IMR-90 (cell line): ENCODE measurements around the gene DNAJB12. TPM values are rescaled to one million over a fixed set of nuclear protein-coding genes. Genes with fewer than 3 reads are reported as not detected.

Experiments used
- ATAC-seq: fragments of 200-7000 bp; cut with Tn5 transposase; 2 replicates; pipeline ENCODE4 v1.9.1; 2020; ENCODE audit warnings: low read depth, mild to moderate bottlenecking, moderate library complexity
- BruUV-seq: library from RNA; stranded (reverse); fragments of 400-500 nt; replicated peaks from 2 replicates; lab custom pipeline; 2021; lab: Mats Ljungman, UMichigan
- CTCF ChIA-PET: fragments of 300-600 bp; formaldehyde crosslinking; extraction: SDS; loops from one replicate; lab custom pipeline; 2021; ENCODE audit warnings: antibody characterized with exemption; lab: Yijun Ruan, JAX
- POLR2A ChIA-PET: fragments of 300-600 bp; sonication (Branson Sonifier 250); formaldehyde crosslinking; loops from one replicate; lab custom pipeline; 2022; ENCODE audit warnings: antibody characterized with exemption; ENCODE audit not compliant: unreplicated experiment; lab: Charles Lee
- DNase-seq: peaks from one replicate; pipeline ENCODE4 v3.0.0; 2013
- H2AFZ ChIP-seq: replicated peaks from 2 replicates; pipeline ENCODE3; 2013; ENCODE audit warnings: low read length, mild to moderate bottlenecking; ENCODE audit not compliant: poor library complexity
- H2AK5ac ChIP-seq: 2 replicates; pipeline ENCODE4 v1.6.1; 2013; ENCODE audit warnings: low read depth, low read length, inconsistent platforms
- H2AK9ac ChIP-seq: replicated peaks from 2 replicates; pipeline ENCODE3; 2013; ENCODE audit warnings: mild to moderate bottlenecking, low read depth, low read length, moderate library complexity; ENCODE audit not compliant: poor library complexity
- H2BK120ac ChIP-seq: 2 replicates; pipeline ENCODE4 v1.6.1; 2013; ENCODE audit warnings: low read depth, low read length, inconsistent platforms
- H2BK15ac ChIP-seq: 3 replicates; pipeline ENCODE4 v1.6.1; 2013; ENCODE audit warnings: low read depth, low read length, inconsistent platforms
- H2BK20ac ChIP-seq: 2 replicates; pipeline ENCODE4 v1.6.1; 2013; ENCODE audit warnings: low read depth, mild to moderate bottlenecking, inconsistent platforms, low read length, moderate library complexity
- H2BK5ac ChIP-seq: 2 replicates; pipeline ENCODE4 v1.6.1; 2013; ENCODE audit warnings: mild to moderate bottlenecking, low read depth, low read length, inconsistent platforms; ENCODE audit not compliant: poor library complexity, severe bottlenecking
- H3K14ac ChIP-seq: replicated peaks from 2 replicates; pipeline ENCODE4 v1.6.1; 2013; ENCODE audit warnings: low read depth, low read length, inconsistent platforms
- H3K18ac ChIP-seq: 2 replicates; pipeline ENCODE4 v1.6.1; 2013; ENCODE audit warnings: low read depth, low read length, control low read depth
- H3K23ac ChIP-seq: 2 replicates; pipeline ENCODE4 v1.6.1; 2013; ENCODE audit warnings: low read depth, low read length, inconsistent platforms
- H3K27ac ChIP-seq: 2 replicates; pipeline ENCODE4 v1.5.1; 2013; ENCODE audit warnings: mild to moderate bottlenecking, control low read depth, low read length; ENCODE audit not compliant: insufficient read depth
- H3K27me3 ChIP-seq: 2 replicates; pipeline ENCODE4 v1.6.1; 2013; ENCODE audit warnings: low read length; ENCODE audit not compliant: control insufficient read depth, insufficient read depth
- H3K36me3 ChIP-seq: 2 replicates; pipeline ENCODE4 v1.6.1; 2013; ENCODE audit warnings: low read length, mixed read lengths; ENCODE audit not compliant: control insufficient read depth, insufficient read depth
- H3K4ac ChIP-seq: 2 replicates; pipeline ENCODE4 v1.6.1; 2013; ENCODE audit warnings: low read depth, low read length, inconsistent platforms
- H3K4me1 ChIP-seq: 2 replicates; pipeline ENCODE4 v1.6.1; 2013; ENCODE audit warnings: low read length, mixed read lengths; ENCODE audit not compliant: control insufficient read depth, insufficient read depth
- H3K4me2 ChIP-seq: 2 replicates; pipeline ENCODE4 v1.6.1; 2013; ENCODE audit warnings: low read depth, mild to moderate bottlenecking, control low read depth, low read length, moderate library complexity
- H3K4me3 ChIP-seq: 2 replicates; pipeline ENCODE4 v1.5.1; 2013; ENCODE audit warnings: low read depth, mild to moderate bottlenecking, control low read depth, low read length, moderate library complexity; ENCODE audit not compliant: insufficient read depth
- H3K56ac ChIP-seq: 2 replicates; pipeline ENCODE4 v1.6.1; 2013; ENCODE audit warnings: low read length, inconsistent platforms; ENCODE audit not compliant: insufficient read depth; ENCODE audit errors: extremely low read depth
- H3K79me1 ChIP-seq, 2 experiments: 2 replicates each; pipeline ENCODE4 v1.6.1; 2013; ENCODE audit warnings: low read length in 2 of 2, inconsistent platforms in 1 of 2, low read depth in 1 of 2
- H3K9ac ChIP-seq: 2 replicates; pipeline ENCODE4 v1.6.1; 2013; ENCODE audit warnings: low read depth, low read length, control low read depth
- H3K9me1 ChIP-seq: 2 replicates; pipeline ENCODE4 v1.6.1; 2013; ENCODE audit warnings: low read length, inconsistent platforms; ENCODE audit not compliant: insufficient read depth
- H3K9me3 ChIP-seq: 2 replicates; pipeline ENCODE4 v1.6.1; 2013; ENCODE audit warnings: low read length; ENCODE audit not compliant: control insufficient read depth, insufficient read depth
- H4K20me1 ChIP-seq: 2 replicates; pipeline ENCODE4 v1.6.1; 2013; ENCODE audit warnings: low read length, inconsistent platforms; ENCODE audit not compliant: insufficient read depth
- H4K5ac ChIP-seq: 2 replicates; pipeline ENCODE4 v1.6.1; 2013; ENCODE audit warnings: mild to moderate bottlenecking, low read depth, low read length, control low read depth
- H4K8ac ChIP-seq, 2 experiments: 2 replicates each; pipeline ENCODE4 v1.6.1; 2013; ENCODE audit warnings: low read depth in 2 of 2, low read length in 2 of 2, control low read depth in 1 of 2, inconsistent platforms in 1 of 2
- H4K91ac ChIP-seq: 2 replicates; pipeline ENCODE4 v1.6.1; 2013; ENCODE audit warnings: low read depth, low read length, inconsistent platforms; ENCODE audit not compliant: insufficient read depth
- CEBPB ChIP-seq: IDR thresholded peaks from 2 replicates; pipeline ENCODE4 v1.6.1; 2012; ENCODE audit warnings: low read depth, low read length, improper control_type of control experiment
- RCOR1 ChIP-seq: IDR thresholded peaks from 2 replicates; pipeline ENCODE4 v1.6.1; 2012; ENCODE audit warnings: mild to moderate bottlenecking, low read length, improper control_type of control experiment; ENCODE audit not compliant: insufficient replicate concordance
- WGBS, 2 experiments: methylation state at CpG; one replicate each; pipeline versions ENCODE4 v1.1.5 to v1.1.7; 2013; ENCODE audit warnings: missing lambda C conversion rate in 2 of 2; ENCODE audit not compliant: insufficient read length in 1 of 2; ENCODE audit errors: extremely low coverage in 2 of 2; 5-methylcytosine and 5-hydroxymethylcytosine counted together
- dilution Hi-C: fragments of 300-500 bp; cut with HindIII; formaldehyde crosslinking; loops from one replicate; pipeline ENCODE4 v1.14.3; 2018; ENCODE audit warnings: low sequenced_read_pairs; ENCODE audit not compliant: unreplicated experiment
- in situ Hi-C: fragments of 300-500 bp; cut with MboI; formaldehyde crosslinking; loops from 3 replicates; pipeline ENCODE4 v1.14.3; 2019; ENCODE audit warnings: low sequenced_read_pairs, inconsistent platforms, mixed read lengths
- intact Hi-C: fragments of 100-400 bp; cut with micrococcal nuclease; formaldehyde crosslinking; loops from 2 replicates; pipeline ENCODE4 v1.10.0; 2022
- polyA plus RNA-seq, 3 experiments: library from polyadenylated mRNA; depleted of rRNA; stranded (reverse); fragments of >200 nt; gene quantifications; 2 replicates each; pipeline ENCODE4 v1.2.3, GENCODE V29; 2012; ENCODE audit warnings: low replicate concordance in 1 of 3
- total RNA-seq: library from RNA; depleted of rRNA; stranded (reverse); fragments of >200 nt; gene quantifications from 2 replicates; pipeline ENCODE4 v1.2.3, GENCODE V29; 2012

Gene DNAJB12
- total and polyA plus RNA-seq, 2 of the 4 experiments (the other 2 are of a cell fraction), result 18.3 to 24.0 TPM

- H4K20me1 ChIP-seq, result no peaks in the 10 kb centered on the region
- H3K4me3 ChIP-seq, result no peak overlapping the region
- peak overlapping the region; percentile 9 for H2AFZ ChIP-seq
- H3K27ac ChIP-seq, result no peak overlapping the region
- H3K18ac ChIP-seq, result no peak overlapping the region
- H3K9me3 ChIP-seq, result no peaks in the 10 kb centered on the region
- ATAC-seq (no peak), DNase-seq (peak; percentile 46)
- no TSS peak for BruUV-seq
- no peak overlapping the region for H3K9ac ChIP-seq
- H3K56ac ChIP-seq, result no peak overlapping the region
- peak overlapping the region in 1 of 2 experiments; percentile 22; a peak in 2 of 4 replicates for H4K8ac ChIP-seq
- H3K27me3 ChIP-seq, result no peaks in the 10 kb centered on the region
- H2BK15ac ChIP-seq, result no peak overlapping the region; the same call in 2 of the 3 replicates
- 0 out of 2 replicates have a peak overlapping the region, but pooled peaks have one; percentile 4 for H3K14ac ChIP-seq
- POLR2A ChIA-PET, result no interaction called here
- in situ Hi-C loops (no loop called here), dilution Hi-C loops (no loop called here), intact Hi-C loops (no loop called here)
- no peak overlapping the region for H4K91ac ChIP-seq
- 0 out of 2 replicates have a peak overlapping the region, but pooled peaks have one; percentile 44 for H2BK120ac ChIP-seq
- no peak overlapping the region; the same call in none of the 2 replicates for H3K4ac ChIP-seq
- TF ChIP-seq RCOR1 (no peak), CEBPB (0 out of 2 replicates have a peak, but pooled peaks have one; percentile 5)
- H2AK9ac ChIP-seq, result no peak overlapping the region
- H3K36me3 ChIP-seq, result no peaks in the 10 kb centered on the region
- peaks cover 19% of the 10 kb centered on the region for H3K4me1 ChIP-seq
- H3K79me1 ChIP-seq, result no peaks in the 10 kb centered on the region
- no peak overlapping the region for H3K4me2 ChIP-seq
- H4K5ac ChIP-seq, result no peak overlapping the region
- peak overlapping the region; percentile 67 for H2AK5ac ChIP-seq
- no CpG with 5 or more reads among the region's 4 CpGs for WGBS, 2 experiments
- no peak overlapping the region for H2BK20ac ChIP-seq
- H2BK5ac ChIP-seq, result no peak overlapping the region
- no peak overlapping the region for H3K23ac ChIP-seq
- CTCF ChIA-PET, result no interaction called here
- H3K9me1 ChIP-seq, result peaks cover 18% of the 10 kb centered on the region
These were observed 44.1 kb downstream of the DNAJB12 start for GRCh38 chr10:72310636-72311035.
